Activated T-cell treated with anti-CD3 and anti-CD28 coated beads, Interleukin-2, amount 50 U/mL, for 72 hours (primary cell): Measurements from ENCODE around the gene NGFR. TPM values are rescaled to one million over a fixed set of nuclear protein-coding genes. Genes with fewer than 3 reads are reported as not detected.

Experiments
- ATAC-seq, 2 donors: fragments of 150-1000 bp; cut with Tn5 transposase; replicated peaks in 1 of 2; 2 replicates each; pipeline ENCODE4 v1.10.0; 2021; ENCODE audit warnings: moderate library complexity in 2 of 2, mild to moderate bottlenecking in 1 of 2
- DNase-seq, 2 donors: peaks; one replicate each; pipeline ENCODE4 v3.0.0; 2021 to 2022; ENCODE audit warnings: mixed read lengths in 1 of 2
- H3K27ac Mint-ChIP-seq: one replicate; pipeline ENCODE4 v1.8.0; 2022; ENCODE audit warnings: mild to moderate bottlenecking, moderate library complexity, mixed read lengths
- H3K27me3 Mint-ChIP-seq: one replicate; pipeline ENCODE4 v1.8.0; 2022; ENCODE audit warnings: low read depth, mixed read lengths
- H3K36me3 Mint-ChIP-seq, 2 donors: one replicate each; pipeline ENCODE4 v1.8.0; 2022; ENCODE audit warnings: mixed read lengths in 2 of 2, mild to moderate bottlenecking in 1 of 2; ENCODE audit not compliant: insufficient read depth in 2 of 2
- H3K4me1 Mint-ChIP-seq: one replicate; pipeline ENCODE4 v1.8.0; 2022; ENCODE audit warnings: low read depth, mixed read lengths
- H3K4me3 Mint-ChIP-seq, 2 donors: one replicate each; pipeline ENCODE4 v1.8.0; 2022; ENCODE audit warnings: mild to moderate bottlenecking in 2 of 2, mixed read lengths in 2 of 2, moderate library complexity in 2 of 2
- H3K9me3 Mint-ChIP-seq, 2 donors: one replicate each; pipeline ENCODE4 v1.8.0; 2022; ENCODE audit warnings: mixed read lengths in 2 of 2
- total RNA-seq, 2 donors: library from RNA; stranded (reverse); gene quantifications; one replicate each; pipeline ENCODE4 v1.2.3, GENCODE V29; 2022

The NGFR gene
- total RNA-seq, 2 donors from 2014 or later = 0.14 to 0.28 TPM

- no peaks in the 10 kb centered on the region for H3K36me3 Mint-ChIP-seq
- no peaks in the 10 kb centered on the region for H3K9me3 Mint-ChIP-seq
- no peak overlapping the region for H3K27ac Mint-ChIP-seq
- H3K4me1 Mint-ChIP-seq = peaks cover under 1% of the 10 kb centered on the region
- no peak overlapping the region for H3K4me3 Mint-ChIP-seq
- ATAC-seq (no peak), DNase-seq (no peak)
- H3K27me3 Mint-ChIP-seq = peaks cover 7% of the 10 kb centered on the region
Observed at GRCh38 chr17:49528966-49529365, 33.9 kb downstream of the NGFR start.

GRCh38 chr17:49530118-49530517 is 35.0 kb downstream of the NGFR start:
- no peaks in the 10 kb centered on the region for H3K9me3 Mint-ChIP-seq
- no peak overlapping the region for H3K27ac Mint-ChIP-seq
- H3K4me3 Mint-ChIP-seq = no peak overlapping the region
- H3K27me3 Mint-ChIP-seq = peaks cover 7% of the 10 kb centered on the region
- H3K4me1 Mint-ChIP-seq = no peaks in the 10 kb centered on the region
- no peaks in the 10 kb centered on the region for H3K36me3 Mint-ChIP-seq
- no peak for DNase-seq
- ATAC-seq = no peak

DNA sequence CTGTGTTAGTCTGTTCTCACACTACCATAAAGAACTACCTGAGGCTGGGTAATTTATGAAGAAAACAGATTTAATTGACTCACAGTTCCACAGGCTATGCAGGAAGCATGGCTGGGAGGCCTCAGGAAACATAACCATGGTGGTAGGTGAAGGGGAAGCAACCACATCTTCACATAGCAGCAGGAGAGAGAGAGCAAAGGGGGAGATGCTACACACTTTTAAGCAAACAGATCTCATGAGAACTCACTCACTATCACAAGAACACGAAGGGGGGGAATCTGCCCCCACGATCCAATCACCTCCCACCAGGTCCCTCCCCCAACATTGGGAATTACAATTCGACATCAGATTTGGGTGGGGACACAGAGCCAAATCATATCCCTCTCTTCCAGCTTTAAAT is 48.8 kb downstream of the NGFR start:
- peaks cover 2 to 3% of the 10 kb centered on the region in 2 donors for H3K9me3 Mint-ChIP-seq
- peaks cover 0 to 2% of the 10 kb centered on the region in 2 donors for H3K36me3 Mint-ChIP-seq
- H3K4me3 Mint-ChIP-seq = no peak overlapping the region
- H3K27ac Mint-ChIP-seq = no peak overlapping the region
- no peaks in the 10 kb centered on the region for H3K4me1 Mint-ChIP-seq
- no peak for DNase-seq
- no peak for ATAC-seq
- peaks cover 8% of the 10 kb centered on the region for H3K27me3 Mint-ChIP-seq

GRCh38 chr17:49545007-49545660 is 50.0 kb downstream of the NGFR start:
- Mint-ChIP-seq H3K9me3 (peaks cover 2 to 3% of the 10 kb centered on the region in 2 donors), H3K4me3 (no peak overlapping the region), H3K36me3 (peaks cover 0 to 2% of the 10 kb centered on the region in 2 donors), H3K4me1 (no peaks in the 10 kb centered on the region), H3K27me3 (peaks cover 8% of the 10 kb centered on the region), H3K27ac (no peak overlapping the region)
- DNase-seq (no peak), ATAC-seq (no peak)

DNA sequence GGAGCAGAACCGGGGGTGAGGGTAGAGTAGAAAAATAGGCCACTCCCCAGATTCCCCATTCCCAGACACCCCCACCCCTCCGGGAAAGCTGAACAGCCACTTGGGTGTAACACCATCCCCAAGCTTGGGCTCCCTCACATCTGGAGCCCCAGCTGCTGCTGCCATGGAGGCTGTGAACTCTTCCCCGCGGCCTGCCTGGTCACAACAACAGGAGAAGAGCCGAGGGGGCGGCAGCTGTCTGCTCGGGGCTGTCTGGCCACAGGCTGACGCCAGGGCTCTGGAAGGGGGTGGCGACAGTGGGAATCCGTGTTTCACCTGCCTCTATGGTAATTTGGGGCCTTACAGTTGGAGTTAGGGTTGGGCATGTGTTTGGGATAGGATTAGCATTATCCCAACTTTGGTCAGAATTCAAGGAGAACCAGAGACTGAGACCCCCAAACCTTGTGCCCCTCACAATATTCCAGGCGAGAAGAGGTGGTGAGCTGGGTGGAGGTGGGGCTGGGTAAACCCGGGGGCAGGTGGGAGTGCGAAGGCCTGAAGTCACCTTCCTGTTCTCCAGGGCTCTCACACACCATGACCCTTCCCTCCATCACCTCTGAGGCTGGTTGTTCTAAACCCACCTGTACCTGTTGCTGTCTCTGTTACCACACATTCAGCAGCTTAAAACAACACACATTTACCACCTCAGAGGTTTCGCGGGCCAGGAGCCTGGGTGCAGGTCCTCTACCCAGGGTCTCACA is 50.9 kb downstream of the NGFR start:
- DNase-seq (no peak), ATAC-seq (no peak)
- Mint-ChIP-seq H3K4me1 (no peaks in the 10 kb centered on the region), H3K36me3 (no peaks in the 10 kb centered on the region), H3K4me3 (no peak overlapping the region), H3K27ac (no peak overlapping the region), H3K9me3 (peaks cover 0 to 3% of the 10 kb centered on the region in 2 donors), H3K27me3 (peaks cover 8% of the 10 kb centered on the region)

GRCh38 chr17:49546546-49547535 is 51.7 kb downstream of the NGFR start:
- no peak overlapping the region for H3K27ac Mint-ChIP-seq

GRCh38 chr17:49547566-49547965 is 52.5 kb downstream of the NGFR start:
- Mint-ChIP-seq H3K36me3 (no peaks in the 10 kb centered on the region), H3K27me3 (peaks cover 8% of the 10 kb centered on the region), H3K9me3 (peaks cover 0 to 3% of the 10 kb centered on the region in 2 donors), H3K4me1 (no peaks in the 10 kb centered on the region), H3K27ac (no peak overlapping the region), H3K4me3 (no peak overlapping the region)
- DNase-seq (no peak), ATAC-seq (no peak)

More at GRCh38 chr17:49546546-49547535, 51.7 kb downstream of the NGFR start:
- Mint-ChIP-seq H3K4me1 (no peaks in the 10 kb centered on the region), H3K4me3 (no peak overlapping the region), H3K36me3 (no peaks in the 10 kb centered on the region), H3K9me3 (peaks cover 0 to 3% of the 10 kb centered on the region in 2 donors), H3K27me3 (peaks cover 8% of the 10 kb centered on the region)
- DNase-seq (no peak), ATAC-seq (no peak)

DNA sequence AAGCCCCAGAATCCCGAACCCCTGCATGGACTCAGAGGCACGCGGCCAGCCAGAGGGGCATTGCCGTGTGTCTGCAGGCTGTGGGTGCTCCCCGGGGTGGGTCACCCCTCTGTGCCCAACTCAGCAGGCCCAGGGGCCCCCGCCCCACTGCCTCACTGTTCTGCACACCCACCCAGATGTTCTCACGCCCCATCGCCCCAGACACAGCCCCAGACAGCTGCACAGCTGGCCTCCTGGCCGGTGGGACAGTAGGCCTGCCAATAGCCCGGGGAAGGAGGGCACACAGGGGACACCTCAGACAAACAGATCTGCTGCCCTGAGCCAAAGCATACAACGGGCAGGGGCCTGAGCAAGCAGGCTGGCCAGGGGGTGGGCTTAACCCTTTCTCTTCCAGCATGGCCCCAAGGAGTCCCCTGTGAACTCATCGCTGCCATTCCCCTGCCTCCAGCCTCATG is 53.0 kb downstream of the NGFR start:
- Mint-ChIP-seq H3K4me1 (no peaks in the 10 kb centered on the region), H3K27me3 (peaks cover 8% of the 10 kb centered on the region)

DNA sequence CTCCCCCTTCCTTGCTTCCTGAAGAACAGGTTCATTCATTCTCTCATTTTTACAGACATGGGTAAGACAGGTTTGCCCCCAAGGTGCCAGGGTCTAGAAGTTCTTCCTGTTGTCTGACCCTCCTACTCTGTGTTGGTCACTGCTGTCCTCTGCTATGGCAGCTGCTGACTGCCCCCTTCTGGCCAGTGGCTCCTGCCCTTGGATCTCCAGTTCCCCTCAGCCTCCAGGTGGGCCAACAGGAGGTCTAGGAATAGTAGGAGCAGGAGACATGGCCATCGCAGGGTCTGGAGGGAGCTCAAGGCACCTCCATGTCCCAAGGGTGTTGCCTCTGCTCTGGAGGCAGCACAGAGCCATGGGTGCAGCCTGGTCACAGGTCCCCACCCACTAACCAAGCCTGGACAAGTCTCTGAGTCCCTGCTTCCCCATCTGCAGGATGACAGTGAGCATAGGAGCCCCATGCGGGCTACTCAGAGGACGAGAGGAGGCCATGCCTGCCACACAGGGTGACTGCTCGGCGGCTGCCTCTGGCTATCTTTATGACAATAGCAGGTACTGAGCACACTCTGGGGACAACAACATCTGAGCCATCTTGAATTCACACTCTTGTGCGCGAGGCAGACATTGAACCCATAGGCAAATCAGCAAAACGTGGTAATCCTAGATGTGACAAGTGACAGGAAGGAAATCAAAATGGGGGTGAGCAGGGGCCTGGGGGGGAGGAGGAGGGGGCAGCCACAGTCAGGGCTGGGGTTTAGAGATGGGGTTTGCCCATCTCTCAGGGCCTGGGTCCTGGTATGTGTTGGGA is 53.6 kb downstream of the NGFR start:
- H3K9me3 Mint-ChIP-seq = no peaks in the 10 kb centered on the region
- no peak overlapping the region for H3K27ac Mint-ChIP-seq
- no peak overlapping the region for H3K4me3 Mint-ChIP-seq
- peak in 1 of 2 donors; percentile 43 for ATAC-seq
- H3K27me3 Mint-ChIP-seq = peaks cover 8% of the 10 kb centered on the region
- no peak for DNase-seq
- no peaks in the 10 kb centered on the region for H3K36me3 Mint-ChIP-seq
- no peaks in the 10 kb centered on the region for H3K4me1 Mint-ChIP-seq

More for the DNA sequence above, 53.0 kb downstream of the NGFR start:
- no peak overlapping the region for H3K4me3 Mint-ChIP-seq
- no peak for DNase-seq
- H3K9me3 Mint-ChIP-seq = peaks cover 0 to 3% of the 10 kb centered on the region in 2 donors
- no peak overlapping the region for H3K27ac Mint-ChIP-seq
- ATAC-seq = no peak
- no peaks in the 10 kb centered on the region for H3K36me3 Mint-ChIP-seq

DNA sequence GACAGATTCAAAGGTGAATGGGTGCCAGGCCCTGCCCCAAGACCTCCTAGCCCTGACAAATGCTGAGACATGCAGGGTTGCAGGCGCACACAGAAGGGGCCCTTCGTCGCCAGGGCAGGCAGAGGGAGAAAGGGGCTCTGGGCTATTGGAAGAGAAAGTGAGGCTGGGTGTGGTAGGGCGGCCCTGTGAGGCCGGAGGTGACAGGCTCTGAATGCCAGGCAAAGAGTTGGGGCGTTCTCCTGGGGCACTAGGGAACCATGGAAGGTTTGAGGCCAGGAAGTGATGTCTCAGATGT is 54.2 kb downstream of the NGFR start:
- H3K4me3 Mint-ChIP-seq = no peak overlapping the region
- ATAC-seq = no peak
- H3K27ac Mint-ChIP-seq = no peak overlapping the region
- no peaks in the 10 kb centered on the region for H3K4me1 Mint-ChIP-seq
- peaks cover 8% of the 10 kb centered on the region for H3K27me3 Mint-ChIP-seq
- H3K9me3 Mint-ChIP-seq = no peaks in the 10 kb centered on the region
- no peak for DNase-seq
- H3K36me3 Mint-ChIP-seq = no peaks in the 10 kb centered on the region

DNA sequence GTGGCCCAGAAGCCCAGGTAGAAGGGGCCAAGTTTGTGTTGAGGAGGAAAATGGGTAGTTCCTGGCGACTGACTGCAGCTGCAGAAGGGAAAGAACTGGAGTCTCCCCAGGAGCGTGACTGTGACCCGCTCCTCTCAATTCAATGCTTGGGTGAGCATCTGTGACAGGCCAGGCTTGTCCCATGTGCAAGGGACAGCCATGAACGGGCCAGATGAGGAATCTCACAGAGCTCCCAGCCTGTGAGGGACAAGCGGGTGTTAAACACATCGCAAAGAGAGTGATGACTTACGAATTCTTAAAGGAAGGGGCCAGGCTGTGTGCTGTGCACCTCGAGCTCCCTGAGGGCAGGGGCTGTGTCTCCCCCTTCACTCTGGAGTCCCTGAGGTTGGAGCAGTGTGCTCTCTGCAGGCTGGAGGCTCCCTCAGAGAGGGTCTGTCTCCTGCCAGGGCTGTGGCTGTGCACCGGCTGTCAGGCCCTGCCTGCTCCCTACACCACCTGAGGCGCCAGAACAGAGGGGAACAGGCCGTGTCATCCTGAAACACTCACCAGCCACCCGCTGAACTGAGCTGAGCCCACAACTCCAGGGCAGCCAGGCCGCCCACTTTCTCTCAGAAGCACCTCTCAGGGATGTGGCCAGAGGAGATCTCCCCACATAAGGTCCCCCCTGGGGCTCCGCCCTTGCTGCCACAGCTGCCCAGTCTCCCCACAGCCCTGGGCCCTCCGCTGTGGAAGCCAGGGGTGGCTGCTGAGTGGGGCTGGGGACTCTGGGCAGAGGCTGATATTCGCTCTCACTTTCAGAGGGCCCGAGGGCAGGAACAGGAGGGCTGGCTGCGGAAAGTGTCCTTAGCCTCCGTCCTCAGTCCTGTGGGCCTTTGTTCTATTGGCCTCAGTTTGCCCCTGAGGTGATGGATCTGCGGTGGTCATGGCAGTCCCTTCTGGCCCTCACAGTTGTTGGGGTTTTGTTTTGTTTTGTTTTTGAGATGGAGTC is 54.9 kb downstream of the NGFR start:
- H3K9me3 Mint-ChIP-seq = no peaks in the 10 kb centered on the region
- DNase-seq (no peak), ATAC-seq (no peak)
- peaks cover 8% of the 10 kb centered on the region for H3K27me3 Mint-ChIP-seq
- H3K27ac Mint-ChIP-seq = no peak overlapping the region
- H3K36me3 Mint-ChIP-seq = no peaks in the 10 kb centered on the region
- no peaks in the 10 kb centered on the region for H3K4me1 Mint-ChIP-seq
- no peak overlapping the region for H3K4me3 Mint-ChIP-seq
